DMS114 treated with DMSO at 0.1 percent for 48 hours (cell line): ENCODE data around the gene GLRA1.
"Not testable (repeated sequence)": the region's sequence is repeated elsewhere in the genome, so short reads cannot be mapped to it uniquely, and the experiment has no call there.

Experiments used
- DNase-seq: peaks from one replicate; lab custom pipeline; 2025; ENCODE audit not compliant: unreplicated experiment; lab: John Stamatoyannopoulos, UW

Gene GLRA1

GRCh38 chr5:151886546-151887275 lies 37.9 kb downstream of the GLRA1 start:
- DNase-seq = no peak

GRCh38 chr5:151885138-151885908 lies 39.3 kb downstream of the GLRA1 start:
- no peak for DNase-seq

GRCh38 chr5:151881621-151882225 lies 42.9 kb downstream of the GLRA1 start:
- no peak for DNase-seq

GRCh38 chr5:151880324-151880723 lies 44.3 kb downstream of the GLRA1 start:
- DNase-seq = no peak

GRCh38 chr5:151873701-151874100 lies 51.0 kb downstream of the GLRA1 start:
- DNase-seq = no peak

- no peak for DNase-seq
Observed at GRCh38 chr5:151872701-151873100, 52.0 kb downstream of the GLRA1 start.

GRCh38 chr5:151870820-151871219 lies 53.8 kb downstream of the GLRA1 start:
- DNase-seq = no peak

GRCh38 chr5:151870271-151870670 lies 54.4 kb downstream of the GLRA1 start:
- no peak for DNase-seq

- no peak for DNase-seq
Observed at GRCh38 chr5:151869843-151870242, 54.8 kb downstream of the GLRA1 start.

GRCh38 chr5:151868451-151868850 lies 56.2 kb downstream of the GLRA1 start:
- DNase-seq = no peak

GRCh38 chr5:151864061-151864748 lies 60.4 kb downstream of the GLRA1 start:
- DNase-seq = no peak

GRCh38 chr5:151863566-151863965 lies 61.1 kb downstream of the GLRA1 start:
- no peak for DNase-seq

- DNase-seq = no peak
Observed at GRCh38 chr5:151862811-151863472, 61.7 kb downstream of the GLRA1 start.

- DNase-seq = not testable (repeated sequence)
Observed at GRCh38 chr5:151860867-151861266, 63.8 kb downstream of the GLRA1 start.

GRCh38 chr5:151856861-151857260 lies 67.8 kb downstream of the GLRA1 start:
- no peak for DNase-seq

- DNase-seq = no peak
Observed at GRCh38 chr5:151855701-151856100, 69.0 kb downstream of the GLRA1 start.

GRCh38 chr5:151847871-151848270 lies 76.8 kb downstream of the GLRA1 start:
- DNase-seq = no peak

- DNase-seq = no peak
Observed at GRCh38 chr5:151846765-151847164, 77.9 kb downstream of the GLRA1 start.

- not testable (repeated sequence) for DNase-seq
Observed at GRCh38 chr5:151832843-151833242, 91.8 kb downstream of the GLRA1 start.

GRCh38 chr5:151829370-151829769 lies 95.3 kb downstream of the GLRA1 start:
- no peak for DNase-seq

- DNase-seq = peak; percentile 57
Observed at GRCh38 chr5:151825445-151825844, 99.2 kb downstream of the GLRA1 start.
